KMS-11 (cell line): ENCODE data around the gene PRSS53.

Experiments used
- H2AFZ ChIP-seq: fragments of 200-600 bp; sonication (generic); 2 replicates; pipeline ENCODE4 v1.6.1; 2016; ENCODE audit warnings: antibody characterized with exemption, mixed run types, low read depth
- H3K27ac ChIP-seq: fragments of 200-600 bp; sonication (generic); 2 replicates; pipeline ENCODE4 v1.6.1; 2016; ENCODE audit warnings: mild to moderate bottlenecking, mixed run types
- H3K27me3 ChIP-seq: fragments of 200-600 bp; sonication (generic); 2 replicates; pipeline ENCODE4 v1.6.1; 2017; ENCODE audit warnings: mild to moderate bottlenecking, low read depth, mixed run types, moderate library complexity; ENCODE audit not compliant: insufficient read depth
- H3K36me3 ChIP-seq: fragments of 200-600 bp; sonication (generic); 2 replicates; pipeline ENCODE4 v1.6.1; 2017; ENCODE audit warnings: mild to moderate bottlenecking, mixed run types; ENCODE audit not compliant: insufficient read depth
- H3K4me1 ChIP-seq: fragments of 200-600 bp; sonication (generic); 2 replicates; pipeline ENCODE4 v1.6.1; 2016; ENCODE audit warnings: mild to moderate bottlenecking, low read depth, mixed run types; ENCODE audit not compliant: poor library complexity, severe bottlenecking
- H3K4me2 ChIP-seq: fragments of 200-600 bp; sonication (generic); 2 replicates; pipeline ENCODE4 v1.7.0; 2016; ENCODE audit warnings: mild to moderate bottlenecking, mixed run types
- H3K4me3 ChIP-seq: fragments of 200-600 bp; sonication (generic); IDR thresholded peaks from 2 replicates; pipeline ENCODE4 v1.6.1; 2017; ENCODE audit warnings: low read depth, low read length, mixed read lengths; ENCODE audit not compliant: insufficient read depth
- H3K79me2 ChIP-seq: fragments of 200-600 bp; sonication (generic); 2 replicates; pipeline ENCODE4 v1.6.1; 2016; ENCODE audit warnings: low read depth, mixed run types; ENCODE audit not compliant: insufficient read depth
- H3K9ac ChIP-seq: fragments of 200-600 bp; sonication (generic); 2 replicates; pipeline ENCODE4 v1.6.1; 2016; ENCODE audit warnings: mild to moderate bottlenecking, mixed run types
- H4K20me1 ChIP-seq: fragments of 200-600 bp; sonication (generic); 2 replicates; pipeline ENCODE4 v1.6.1; 2016; ENCODE audit warnings: mild to moderate bottlenecking, mixed run types; ENCODE audit not compliant: insufficient read depth
- TF ChIP-seq, protein P1 (sequence below): fragments of 200-600 bp; sonication (generic); conservative IDR thresholded peaks from 2 replicates; pipeline ENCODE4 v1.6.1; 2017; ENCODE audit warnings: low read depth, mild to moderate bottlenecking, antibody characterized with exemption, low read length, moderate library complexity, mixed read lengths

Gene PRSS53

DNA sequence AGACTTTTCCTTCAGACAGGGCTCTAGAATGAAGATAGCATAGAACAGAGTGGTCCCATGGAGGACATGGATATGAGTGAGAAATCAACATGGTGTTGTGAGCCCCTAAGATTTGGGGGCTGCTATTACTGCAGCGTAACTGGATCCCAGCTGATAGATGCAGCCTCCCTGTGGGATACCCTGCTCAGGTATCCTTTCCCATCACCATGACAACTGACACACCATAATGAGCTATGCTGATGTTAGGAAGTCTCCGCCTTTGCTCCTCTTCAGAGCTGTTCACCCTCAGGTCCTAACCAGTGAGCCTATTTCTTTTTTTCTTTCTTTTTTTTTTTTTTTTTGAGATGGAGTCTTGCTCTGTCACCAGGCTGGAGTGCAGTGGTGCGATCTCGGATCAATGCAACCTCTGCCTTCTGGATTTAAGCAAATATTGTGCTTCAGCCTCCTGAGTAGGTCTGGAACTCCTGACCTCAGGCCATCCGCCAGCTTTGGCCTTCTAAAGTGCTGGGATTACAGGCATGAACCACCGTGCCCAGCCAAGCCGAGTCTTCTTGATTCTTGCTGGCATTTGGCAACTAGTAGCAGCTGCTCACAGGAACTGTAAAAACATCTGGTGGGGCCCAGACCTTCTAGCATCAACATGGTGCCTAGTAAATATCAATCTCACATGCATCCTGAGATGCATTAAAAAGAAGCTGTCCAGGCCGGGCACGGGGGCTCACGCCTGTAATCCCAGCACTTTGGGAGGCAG, 38.3 kb downstream of the PRSS53 start:
- no peak overlapping the region for H3K27ac ChIP-seq

DNA sequence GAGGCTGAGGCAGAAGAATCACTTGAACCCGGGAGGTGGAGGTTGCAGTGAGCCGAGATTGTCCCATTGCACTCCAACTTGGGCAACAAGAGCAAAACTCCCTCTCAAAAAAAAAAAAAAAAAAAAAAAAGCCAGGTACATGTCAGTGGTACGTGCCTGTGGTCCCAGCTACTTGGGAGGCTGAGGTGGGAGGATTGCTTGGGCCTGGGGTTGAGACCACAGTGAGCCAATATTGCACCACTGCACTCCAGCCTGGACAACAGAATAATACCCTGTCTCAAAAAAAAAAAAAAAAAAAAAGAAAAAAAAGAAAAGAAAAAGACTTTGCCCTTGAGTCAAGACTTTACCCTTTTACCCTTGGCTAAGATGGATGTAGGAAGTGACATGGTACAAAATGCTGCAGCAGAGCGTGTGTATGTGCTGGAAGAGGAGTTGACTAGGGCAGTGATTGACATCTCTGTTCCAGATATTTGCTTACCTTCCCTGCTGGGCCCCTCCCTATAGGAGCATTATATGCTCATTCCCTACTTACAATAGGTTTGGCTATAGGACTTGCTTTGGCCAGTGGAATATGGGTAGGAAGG, 44.8 kb downstream of the PRSS53 start:
- Histone ChIP-seq H3K36me3 (no peaks in the 10 kb centered on the region), H3K4me1 (no peaks in the 10 kb centered on the region), H3K9ac (no peak overlapping the region), H2AFZ (no peak overlapping the region), H3K4me2 (no peak overlapping the region), H4K20me1 (no peaks in the 10 kb centered on the region), H3K27me3 (no peaks in the 10 kb centered on the region), H3K27ac (no peak overlapping the region), H3K79me2 (no peaks in the 10 kb centered on the region), H3K4me3 (no peak overlapping the region)
- TF ChIP-seq, protein P1, sequence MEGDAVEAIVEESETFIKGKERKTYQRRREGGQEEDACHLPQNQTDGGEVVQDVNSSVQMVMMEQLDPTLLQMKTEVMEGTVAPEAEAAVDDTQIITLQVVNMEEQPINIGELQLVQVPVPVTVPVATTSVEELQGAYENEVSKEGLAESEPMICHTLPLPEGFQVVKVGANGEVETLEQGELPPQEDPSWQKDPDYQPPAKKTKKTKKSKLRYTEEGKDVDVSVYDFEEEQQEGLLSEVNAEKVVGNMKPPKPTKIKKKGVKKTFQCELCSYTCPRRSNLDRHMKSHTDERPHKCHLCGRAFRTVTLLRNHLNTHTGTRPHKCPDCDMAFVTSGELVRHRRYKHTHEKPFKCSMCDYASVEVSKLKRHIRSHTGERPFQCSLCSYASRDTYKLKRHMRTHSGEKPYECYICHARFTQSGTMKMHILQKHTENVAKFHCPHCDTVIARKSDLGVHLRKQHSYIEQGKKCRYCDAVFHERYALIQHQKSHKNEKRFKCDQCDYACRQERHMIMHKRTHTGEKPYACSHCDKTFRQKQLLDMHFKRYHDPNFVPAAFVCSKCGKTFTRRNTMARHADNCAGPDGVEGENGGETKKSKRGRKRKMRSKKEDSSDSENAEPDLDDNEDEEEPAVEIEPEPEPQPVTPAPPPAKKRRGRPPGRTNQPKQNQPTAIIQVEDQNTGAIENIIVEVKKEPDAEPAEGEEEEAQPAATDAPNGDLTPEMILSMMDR, result no peak

More for the DNA sequence above, 38.3 kb downstream of the PRSS53 start:
- H3K4me1 ChIP-seq, result peaks cover 8% of the 10 kb centered on the region
- no peaks in the 10 kb centered on the region for H3K36me3 ChIP-seq
- H3K9ac ChIP-seq, result no peak overlapping the region
- TF ChIP-seq, protein P1, result no peak
- H3K79me2 ChIP-seq, result no peaks in the 10 kb centered on the region
- no peak overlapping the region for H3K4me2 ChIP-seq
- H3K4me3 ChIP-seq, result no peak overlapping the region
- no peaks in the 10 kb centered on the region for H4K20me1 ChIP-seq
- H3K27me3 ChIP-seq, result no peaks in the 10 kb centered on the region
- no peak overlapping the region for H2AFZ ChIP-seq

DNA sequence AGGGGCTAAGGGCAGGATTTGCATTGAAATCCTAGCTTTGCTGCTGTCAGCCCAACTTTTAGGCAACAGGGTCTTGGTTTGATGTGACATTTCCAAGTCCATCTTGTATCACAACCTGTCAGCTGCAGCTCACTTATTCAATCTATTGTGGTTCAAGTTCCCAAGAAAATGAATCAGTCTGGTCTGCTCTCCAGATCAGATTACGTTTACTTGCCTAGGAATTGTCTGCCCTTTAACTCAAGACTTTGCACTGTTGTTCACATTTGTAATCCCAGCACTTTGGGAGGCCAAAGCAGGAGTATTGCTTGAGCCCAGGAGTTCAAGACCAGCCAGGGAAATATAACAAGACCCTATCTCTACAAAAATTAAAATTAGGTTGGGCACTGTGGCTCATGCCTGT, 45.4 kb downstream of the PRSS53 start:
- Histone ChIP-seq H3K36me3 (no peaks in the 10 kb centered on the region), H3K4me3 (no peak overlapping the region), H3K4me1 (no peaks in the 10 kb centered on the region), H3K79me2 (no peaks in the 10 kb centered on the region), H2AFZ (no peak overlapping the region), H3K27ac (no peak overlapping the region), H3K9ac (no peak overlapping the region), H3K4me2 (no peak overlapping the region), H3K27me3 (no peaks in the 10 kb centered on the region), H4K20me1 (no peaks in the 10 kb centered on the region)
- TF ChIP-seq, protein P1, result no peak

DNA sequence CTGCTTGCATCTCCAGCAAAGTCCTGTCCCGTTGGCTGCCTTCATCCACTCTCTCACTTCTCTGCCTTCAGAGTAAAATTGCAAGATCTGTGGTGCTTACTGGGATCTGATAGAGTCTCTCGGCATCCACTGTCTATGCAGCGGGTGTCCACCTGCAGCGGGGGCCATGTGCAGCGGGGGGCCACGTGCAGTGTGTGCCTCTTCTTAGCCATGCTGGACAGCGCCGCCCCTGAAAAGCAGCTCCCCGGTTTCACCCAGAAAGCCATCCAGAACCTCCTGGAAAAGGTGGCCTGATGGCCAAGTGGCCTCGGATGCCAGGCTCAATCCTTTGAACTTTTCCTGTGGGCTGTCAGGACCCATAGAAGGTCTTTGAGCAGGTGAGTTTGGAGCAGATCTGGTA, 45.9 kb downstream of the PRSS53 start:
- no peak overlapping the region for H2AFZ ChIP-seq
- no peaks in the 10 kb centered on the region for H3K36me3 ChIP-seq
- no peak overlapping the region for H3K4me2 ChIP-seq
- no peaks in the 10 kb centered on the region for H3K27me3 ChIP-seq
- H3K4me3 ChIP-seq, result no peak overlapping the region
- no peak overlapping the region for H3K9ac ChIP-seq
- no peaks in the 10 kb centered on the region for H4K20me1 ChIP-seq
- TF ChIP-seq, protein P1, result no peak
- no peaks in the 10 kb centered on the region for H3K4me1 ChIP-seq
- H3K27ac ChIP-seq, result no peak overlapping the region
- H3K79me2 ChIP-seq, result no peaks in the 10 kb centered on the region
